Bronchial epithelial cell (primary cell): Measurements from ENCODE around the gene PROKR2. TPM values are rescaled to one million over a fixed set of nuclear protein-coding genes. Genes with fewer than 3 reads are reported as not detected.

Source experiments
- total RNA-seq: library from RNA; depleted of rRNA; stranded (reverse); fragments of >200 nt; gene quantifications from 2 replicates; pipeline ENCODE4 v1.2.1, GENCODE V29; 2014

The PROKR2 gene
- total RNA-seq, 1 donor from 2014 or later, result not detected

Other genes starting within 250 kb of the PROKR2 start
- 45.5 and 51.6 TPM in 2 replicates for gene TMEM230, start 203.9 kb downstream of the PROKR2 start, total RNA-seq
- 43.7 and 60.8 TPM in 2 replicates for gene PCNA, start 197.0 kb downstream of the PROKR2 start, total RNA-seq
- 16.8 and 23.4 TPM in 2 replicates for gene CDS2, start 189.9 kb downstream of the PROKR2 start, total RNA-seq